HG03565 (cell line): ENCODE data around the gene GAA.
"Not testable (repeated sequence)": the region's sequence is repeated elsewhere in the genome, so short reads cannot be mapped to it uniquely, and the experiment has no call there.

Experiments used
- ATAC-seq: cut with Tn5 transposase; IDR thresholded peaks from one replicate; pipeline ENCODE4 v1.9.1; 2021; ENCODE audit warnings: mild to moderate bottlenecking, moderate library complexity; ENCODE audit not compliant: unreplicated experiment

GAA gene

GRCh38 chr17:80138856-80139426 is 37.6 kb downstream of the GAA start:
- no peak for ATAC-seq

GRCh38 chr17:80141463-80142165 is 40.2 kb downstream of the GAA start:
- no peak for ATAC-seq

GRCh38 chr17:80142929-80143328 is 41.5 kb downstream of the GAA start:
- no peak for ATAC-seq

- no peak for ATAC-seq
These were observed 44.0 kb downstream of the GAA start for GRCh38 chr17:80145076-80146075.

- ATAC-seq: no peak
These were observed 45.0 kb downstream of the GAA start for GRCh38 chr17:80146121-80147034.

GRCh38 chr17:80147035-80147822 is 45.8 kb downstream of the GAA start, which contains the start of gene EIF4A3:
Gene EIF4A3 (minus strand): TSS chr17:80147128. CDS start chr17:80146961, 167 bp downstream.
- peak; percentile 86 for ATAC-seq

- no peak for ATAC-seq
These were observed 50.0 kb downstream of the GAA start for GRCh38 chr17:80151333-80151732.

GRCh38 chr17:80152081-80152702 is 50.8 kb downstream of the GAA start:
- no peak for ATAC-seq

- no peak for ATAC-seq
These were observed 51.6 kb downstream of the GAA start for GRCh38 chr17:80153004-80153403.

- no peak for ATAC-seq
These were observed 52.8 kb downstream of the GAA start for GRCh38 chr17:80154166-80154565.

- not testable (repeated sequence) for ATAC-seq
These were observed 54.2 kb downstream of the GAA start for GRCh38 chr17:80155600-80155999.

GRCh38 chr17:80158846-80159245 is 57.5 kb downstream of the GAA start:
- no peak for ATAC-seq

- no peak for ATAC-seq
These were observed 59.2 kb downstream of the GAA start for GRCh38 chr17:80160536-80160935.

- ATAC-seq: no peak
These were observed 62.0 kb downstream of the GAA start for GRCh38 chr17:80163336-80163735.

GRCh38 chr17:80164185-80164584 is 62.8 kb downstream of the GAA start:
- ATAC-seq: no peak

- no peak for ATAC-seq
These were observed 65.1 kb downstream of the GAA start for GRCh38 chr17:80166446-80166845.

GRCh38 chr17:80168371-80168770 is 67.0 kb downstream of the GAA start:
- ATAC-seq: no peak

- ATAC-seq: no peak
These were observed 67.7 kb downstream of the GAA start for GRCh38 chr17:80169107-80169506.
